ENCODE results near the gene SLC4A1AP. TPM values are rescaled to one million over a fixed set of nuclear protein-coding genes. Genes with fewer than 3 reads are reported as not detected.

The SLC4A1AP gene
- total RNA-seq, 1 donor from 2014 or later: 17.4 TPM

GRCh38 chr2:27723372-27724144 is 59.9 kb downstream of the SLC4A1AP start:
- DNase-seq: peak; percentile 20

- no peak for DNase-seq
These were observed 60.5 kb downstream of the SLC4A1AP start for GRCh38 chr2:27724191-27724590.

GRCh38 chr2:27724905-27725701 is 61.4 kb downstream of the SLC4A1AP start:
- peak; percentile 54 for DNase-seq

GRCh38 chr2:27727257-27727656 is 63.6 kb downstream of the SLC4A1AP start:
- no peak for DNase-seq

- no peak for DNase-seq
These were observed 64.6 kb downstream of the SLC4A1AP start for GRCh38 chr2:27728081-27728858.

- DNase-seq: no peak
These were observed 65.5 kb downstream of the SLC4A1AP start for GRCh38 chr2:27729198-27729597.

- no peak for DNase-seq
These were observed 65.9 kb downstream of the SLC4A1AP start for GRCh38 chr2:27729614-27730013.

GRCh38 chr2:27730261-27730662 is 66.6 kb downstream of the SLC4A1AP start:
- no peak for DNase-seq

- no peak for DNase-seq
These were observed 67.4 kb downstream of the SLC4A1AP start for GRCh38 chr2:27730980-27731691.

- no peak for DNase-seq
These were observed 70.6 kb downstream of the SLC4A1AP start for GRCh38 chr2:27734305-27734704.

GRCh38 chr2:27735263-27735904 is 71.7 kb downstream of the SLC4A1AP start:
- DNase-seq: peak; percentile 59

- no peak for DNase-seq
These were observed 72.6 kb downstream of the SLC4A1AP start for GRCh38 chr2:27736031-27736889.

GRCh38 chr2:27736890-27737204 is 73.2 kb downstream of the SLC4A1AP start:
- no peak for DNase-seq

GRCh38 chr2:27737676-27738348 is 74.1 kb downstream of the SLC4A1AP start:
- DNase-seq: no peak

GRCh38 chr2:27738349-27739057 is 74.8 kb downstream of the SLC4A1AP start:
- no peak for DNase-seq

GRCh38 chr2:27739058-27739373 is 75.3 kb downstream of the SLC4A1AP start:
- no peak for DNase-seq

- no peak for DNase-seq
These were observed 78.0 kb downstream of the SLC4A1AP start for GRCh38 chr2:27741673-27742072.

- DNase-seq: no peak
These were observed 78.9 kb downstream of the SLC4A1AP start for GRCh38 chr2:27742571-27742970.

Data from skin of body (tissue), 2 donors.